ENCODE results near the gene SART3. TPM values are rescaled to one million over a fixed set of nuclear protein-coding genes. Genes with fewer than 3 reads are reported as not detected.

SART3 gene
- total and polyA plus RNA-seq, 11 donors = 13.3 to 33.2 (median 24.0) TPM

GRCh38 chr12:108511633-108512540 is 49.1 kb downstream of the SART3 start:
- WGBS, 4 donors = 32 to 37% (median 34%) methylated on average over 15 of the region's 15 CpGs
- Histone ChIP-seq H3K4me1 (peaks cover 0 to 24% (median 10%) of the 10 kb centered on the region in 12 donors), H3K4me3 (no peak overlapping the region), H3K27me3 (no peaks in the 10 kb centered on the region), H3K36me3 (peaks cover 0 to 1% (median 0%) of the 10 kb centered on the region in 9 donors), H3K27ac (no peak overlapping the region), H3K9me3 (peaks cover 0 to 4% (median 0%) of the 10 kb centered on the region in 12 donors)
- DNase-seq (peak; percentile 47 to 71 (median 59)), ATAC-seq (no peak)
- peak; percentile 82 to 98 (median 92) for TF ChIP-seq CTCF (IDR thresholded peaks at IDR 0.05)
- no peak for TF ChIP-seq POLR2A (IDR thresholded peaks at IDR 0.05)
- intact Hi-C loops (cut with DNase I) = loop anchor here in 6 of 10 donors (5.0 to 10.0 kb wide), 8 partner anchors 275 to 827 kb away; partner anchors contain the start of genes PWP1 (in 3 of the 6) and PRDM4 (in 2 of the 6)

- Histone ChIP-seq H3K4me3 (no peak overlapping the region), H3K27me3 (no peaks in the 10 kb centered on the region), H3K27ac (no peak overlapping the region), H3K36me3 (no peaks in the 10 kb centered on the region), H3K4me1 (peaks cover 0 to 14% (median 3%) of the 10 kb centered on the region in 12 donors), H3K9me3 (peaks cover 0 to 4% (median 0%) of the 10 kb centered on the region in 12 donors)
- ATAC-seq (no peak), DNase-seq (no peak)
- TF ChIP-seq POLR2A (IDR thresholded peaks at IDR 0.05) = no peak
- no peak for TF ChIP-seq CTCF (IDR thresholded peaks at IDR 0.05)
- 73 to 85% (median 81%) methylated on average over 2 of the region's 2 CpGs for WGBS, 4 donors
- intact Hi-C loops (cut with DNase I) = loop anchor here in 6 of 10 donors (5.0 to 10.0 kb wide), 8 partner anchors 274 to 826 kb away; partner anchors contain the start of genes PWP1 (in 3 of the 6) and PRDM4 (in 2 of the 6)
Observed at GRCh38 chr12:108510836-108511235, 50.1 kb downstream of the SART3 start.

GRCh38 chr12:108509806-108510205 is 51.2 kb downstream of the SART3 start:
- H3K4me3 ChIP-seq = no peak overlapping the region
- no peak for DNase-seq
- H3K27ac ChIP-seq = no peak overlapping the region
- no peaks in the 10 kb centered on the region for H3K36me3 ChIP-seq
- intact Hi-C loops (cut with DNase I) = loop anchor here in 7 of 10 donors (5.0 to 10.0 kb wide), 10 partner anchors 273 to 825 kb away; partner anchors contain the start of genes PWP1 (in 3 of the 7) and PRDM4 (in 2 of the 7)
- peaks cover 0 to 4% (median 0%) of the 10 kb centered on the region in 12 donors for H3K9me3 ChIP-seq
- WGBS, 4 donors = 79 to 83% (median 83%) methylated on average over 1 of the region's 1 CpG
- peaks cover 0 to 11% (median 0%) of the 10 kb centered on the region in 12 donors for H3K4me1 ChIP-seq
- H3K27me3 ChIP-seq = no peaks in the 10 kb centered on the region
- ATAC-seq = no peak
- TF ChIP-seq CTCF (IDR thresholded peaks at IDR 0.05) (no peak), POLR2A (IDR thresholded peaks at IDR 0.05) (no peak)

Measured in heart left ventricle (tissue), 16 donors.